BE2C (cell line): ENCODE measurements around the gene HTD2.
"Not testable (repeated sequence)": the region's sequence is repeated elsewhere in the genome, so short reads cannot be mapped to it uniquely, and the experiment has no call there.

ENCODE experiments used
- DNase-seq: peaks from one replicate; pipeline ENCODE4 v3.0.0-alpha.2; 2020
- H3K27me3 ChIP-seq: fragments of 250-450 bp; sonication (Bioruptor Pico); 2 replicates; pipeline ENCODE4 v1.5.1; 2020; ENCODE audit warnings: mild to moderate bottlenecking
- H3K36me3 ChIP-seq: fragments of 250-450 bp; sonication (Bioruptor Pico); 2 replicates; pipeline ENCODE4 v1.5.1; 2020; ENCODE audit warnings: mild to moderate bottlenecking
- H3K4me1 ChIP-seq: fragments of 250-450 bp; sonication (Bioruptor Pico); 2 replicates; pipeline ENCODE4 v1.5.1; 2020
- H3K4me3 ChIP-seq: 2 replicates; pipeline ENCODE4 v1.5.1; 2011; ENCODE audit warnings: low read depth, low read length
- H3K9me3 ChIP-seq: fragments of 250-450 bp; sonication (Bioruptor Pico); 2 replicates; pipeline ENCODE4 v1.5.1; 2020
- TF ChIP-seq, protein P1 (sequence below): IDR thresholded peaks from 2 replicates; pipeline ENCODE4 v1.5.1; 2012; ENCODE audit warnings: mild to moderate bottlenecking, low read depth, low read length

HTD2 gene

DNA sequence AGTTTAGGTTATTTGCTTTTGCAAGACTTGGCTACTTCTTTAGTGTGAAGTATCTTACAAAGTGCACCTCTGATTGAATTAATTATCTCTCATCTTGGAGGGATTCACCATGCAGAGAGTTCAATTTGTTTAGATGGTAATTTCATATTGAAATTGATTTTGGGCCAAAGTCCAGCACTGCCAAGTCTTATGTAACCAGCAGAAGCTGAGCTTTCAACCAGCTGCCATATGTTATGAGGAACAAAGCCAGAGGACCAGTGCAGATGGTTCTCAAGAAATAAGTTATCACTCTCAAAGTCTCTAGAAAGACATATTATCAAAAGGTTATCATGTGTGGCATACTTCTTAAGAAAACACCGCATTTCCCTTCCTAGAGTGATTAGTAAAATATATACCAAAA, 39.7 kb upstream of the HTD2 start:
- Histone ChIP-seq H3K27me3 (no peaks in the 10 kb centered on the region), H3K4me3 (no peak overlapping the region), H3K36me3 (no peaks in the 10 kb centered on the region), H3K9me3 (no peaks in the 10 kb centered on the region), H3K4me1 (peaks cover 3% of the 10 kb centered on the region; the same call in 1 of the 2 replicates)
- TF ChIP-seq, protein P1, sequence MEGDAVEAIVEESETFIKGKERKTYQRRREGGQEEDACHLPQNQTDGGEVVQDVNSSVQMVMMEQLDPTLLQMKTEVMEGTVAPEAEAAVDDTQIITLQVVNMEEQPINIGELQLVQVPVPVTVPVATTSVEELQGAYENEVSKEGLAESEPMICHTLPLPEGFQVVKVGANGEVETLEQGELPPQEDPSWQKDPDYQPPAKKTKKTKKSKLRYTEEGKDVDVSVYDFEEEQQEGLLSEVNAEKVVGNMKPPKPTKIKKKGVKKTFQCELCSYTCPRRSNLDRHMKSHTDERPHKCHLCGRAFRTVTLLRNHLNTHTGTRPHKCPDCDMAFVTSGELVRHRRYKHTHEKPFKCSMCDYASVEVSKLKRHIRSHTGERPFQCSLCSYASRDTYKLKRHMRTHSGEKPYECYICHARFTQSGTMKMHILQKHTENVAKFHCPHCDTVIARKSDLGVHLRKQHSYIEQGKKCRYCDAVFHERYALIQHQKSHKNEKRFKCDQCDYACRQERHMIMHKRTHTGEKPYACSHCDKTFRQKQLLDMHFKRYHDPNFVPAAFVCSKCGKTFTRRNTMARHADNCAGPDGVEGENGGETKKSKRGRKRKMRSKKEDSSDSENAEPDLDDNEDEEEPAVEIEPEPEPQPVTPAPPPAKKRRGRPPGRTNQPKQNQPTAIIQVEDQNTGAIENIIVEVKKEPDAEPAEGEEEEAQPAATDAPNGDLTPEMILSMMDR: no peak
- no peak for DNase-seq

DNA sequence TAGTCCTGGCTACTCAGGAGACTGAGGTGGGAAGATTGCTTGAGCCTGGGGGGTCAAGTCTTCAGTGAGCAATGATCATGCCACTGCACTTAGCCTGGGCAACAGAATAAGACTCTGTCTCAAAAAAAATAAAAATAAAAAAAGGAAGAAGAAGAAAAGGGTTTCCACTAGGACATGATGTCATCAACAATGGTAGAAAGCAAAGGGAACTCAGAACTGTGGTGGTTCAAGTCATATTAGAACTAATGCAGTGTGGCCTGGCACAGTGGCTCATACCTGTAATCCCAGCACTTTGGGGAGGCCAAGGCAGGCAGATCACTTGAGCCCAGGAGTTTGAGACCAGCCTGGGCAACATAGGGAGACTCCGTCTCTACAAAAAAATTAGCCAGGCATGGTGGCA, 38.8 kb upstream of the HTD2 start:
- not testable (repeated sequence) for H3K4me1 ChIP-seq, H3K9me3 ChIP-seq, H3K4me3 ChIP-seq, H3K27me3 ChIP-seq, H3K36me3 ChIP-seq, DNase-seq

DNA sequence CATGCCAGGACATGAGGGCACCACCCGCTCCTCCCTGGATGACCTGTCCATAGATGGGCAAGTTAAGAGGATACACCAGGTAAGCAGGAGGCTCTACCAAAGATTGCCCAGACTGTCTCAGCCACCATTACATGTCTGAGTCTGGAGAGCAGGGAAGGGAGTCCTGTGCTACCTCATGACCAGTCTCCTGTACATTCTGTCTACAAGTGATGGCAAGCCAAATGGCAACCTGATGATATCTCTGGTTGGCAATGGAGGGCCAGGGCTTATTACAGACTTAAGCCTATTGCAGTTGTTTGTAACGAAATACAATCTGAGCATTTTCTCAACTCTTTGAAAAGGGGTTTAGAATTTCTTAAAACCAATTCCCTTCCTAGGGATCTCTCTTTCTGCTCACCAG, 37.0 kb upstream of the HTD2 start:
- no peaks in the 10 kb centered on the region for H3K36me3 ChIP-seq
- H3K9me3 ChIP-seq: no peaks in the 10 kb centered on the region
- TF ChIP-seq, protein P1: no peak

GRCh38 chr3:58270485-58270884, 35.8 kb upstream of the HTD2 start:
- H3K36me3 ChIP-seq: no peaks in the 10 kb centered on the region
- no peak overlapping the region for H3K4me3 ChIP-seq
- H3K4me1 ChIP-seq: peaks cover 3% of the 10 kb centered on the region; the same call in 1 of the 2 replicates
- DNase-seq: no peak
- no peaks in the 10 kb centered on the region for H3K9me3 ChIP-seq
- H3K27me3 ChIP-seq: no peaks in the 10 kb centered on the region
- TF ChIP-seq, protein P1: no peak

More for the DNA sequence above, 37.0 kb upstream of the HTD2 start:
- peaks cover 3% of the 10 kb centered on the region; the same call in 1 of the 2 replicates for H3K4me1 ChIP-seq
- H3K4me3 ChIP-seq: no peak overlapping the region
- DNase-seq: no peak
- H3K27me3 ChIP-seq: no peaks in the 10 kb centered on the region

DNA sequence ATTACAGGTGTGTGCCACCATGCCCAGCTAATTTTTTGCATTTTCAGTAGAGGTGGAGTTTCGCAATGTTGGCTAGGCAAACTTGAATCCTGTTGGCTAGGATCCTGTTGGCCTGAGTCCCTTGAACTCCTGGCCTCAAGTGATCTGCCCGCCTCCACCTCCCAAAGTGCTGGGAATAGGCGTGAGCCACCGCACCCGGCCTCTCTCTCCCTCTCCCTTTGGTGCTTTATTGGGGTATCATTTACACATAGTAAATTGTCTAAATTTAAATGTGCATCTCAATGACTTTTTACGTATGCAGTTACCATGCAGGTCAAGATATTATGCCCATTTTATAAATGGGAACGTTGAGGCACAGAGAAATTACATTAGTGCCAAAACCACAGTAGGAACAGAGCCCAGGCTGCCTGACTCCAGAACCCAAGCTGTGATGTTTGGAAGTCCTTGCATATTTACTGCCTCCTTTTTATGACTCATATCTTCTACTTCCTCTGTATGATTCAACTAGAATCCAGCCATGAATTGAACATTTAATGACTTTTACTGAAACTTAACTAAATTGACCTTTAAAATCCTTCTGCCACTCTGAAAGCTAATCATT, 34.3 kb upstream of the HTD2 start:
- DNase-seq: no peak
- TF ChIP-seq, protein P1: no peak
- Histone ChIP-seq H3K4me3 (no peak overlapping the region), H3K4me1 (no peaks in the 10 kb centered on the region; the same call in 1 of the 2 replicates), H3K27me3 (no peaks in the 10 kb centered on the region), H3K9me3 (no peaks in the 10 kb centered on the region), H3K36me3 (no peaks in the 10 kb centered on the region)

GRCh38 chr3:58272891-58273290, 33.4 kb upstream of the HTD2 start:
- no peak overlapping the region for H3K4me3 ChIP-seq
- TF ChIP-seq, protein P1: no peak
- no peaks in the 10 kb centered on the region for H3K9me3 ChIP-seq
- H3K4me1 ChIP-seq: no peaks in the 10 kb centered on the region
- no peak for DNase-seq
- no peaks in the 10 kb centered on the region for H3K36me3 ChIP-seq
- H3K27me3 ChIP-seq: no peaks in the 10 kb centered on the region

DNA sequence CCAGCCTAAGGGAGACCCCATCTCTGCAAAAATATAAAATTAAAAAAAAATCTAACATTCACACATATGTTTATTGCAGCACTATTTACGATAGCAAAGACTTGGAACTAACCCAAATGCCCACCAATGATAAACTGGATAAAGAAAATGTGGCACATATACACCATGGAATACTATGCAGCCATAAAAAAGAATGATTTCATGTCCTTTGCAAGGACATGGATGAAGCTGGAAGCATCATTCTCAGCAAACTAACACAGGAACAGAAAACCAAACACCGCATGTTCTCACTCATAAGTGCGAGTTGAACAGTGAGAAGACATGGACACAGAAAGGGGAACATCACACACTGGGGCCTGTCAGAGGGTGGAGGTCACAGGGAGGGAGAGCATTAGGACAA, 33.0 kb upstream of the HTD2 start:
- not testable (repeated sequence) for H3K4me3 ChIP-seq, H3K36me3 ChIP-seq, H3K9me3 ChIP-seq, DNase-seq, H3K27me3 ChIP-seq, H3K4me1 ChIP-seq
